Endometrial microvascular endothelial cells (primary cell): ENCODE data around the gene ZDHHC11. TPM values are rescaled to one million over a fixed set of nuclear protein-coding genes. Genes with fewer than 3 reads are reported as not detected.
"Not testable (repeated sequence)": the region's sequence is repeated elsewhere in the genome, so short reads cannot be mapped to it uniquely, and the experiment has no call there.

Experiments used
- in situ Hi-C: cut with HindIII; loops from 2 replicates; pipeline ENCODE4 v1.10.0; 2017; ENCODE audit warnings: low sequenced_read_pairs, low pct_unique_long_range_greater_than_20kb; ENCODE audit errors: inconsistent ontology term
- total RNA-seq: library from RNA; depleted of rRNA; stranded (reverse); fragments of >200 nt; gene quantifications from one replicate; pipeline ENCODE4 v1.2.3, GENCODE V29; 2015; ENCODE audit errors: inconsistent ontology term

Gene ZDHHC11
- total RNA-seq, 1 donor from 2014 or later = not detected

DNA sequence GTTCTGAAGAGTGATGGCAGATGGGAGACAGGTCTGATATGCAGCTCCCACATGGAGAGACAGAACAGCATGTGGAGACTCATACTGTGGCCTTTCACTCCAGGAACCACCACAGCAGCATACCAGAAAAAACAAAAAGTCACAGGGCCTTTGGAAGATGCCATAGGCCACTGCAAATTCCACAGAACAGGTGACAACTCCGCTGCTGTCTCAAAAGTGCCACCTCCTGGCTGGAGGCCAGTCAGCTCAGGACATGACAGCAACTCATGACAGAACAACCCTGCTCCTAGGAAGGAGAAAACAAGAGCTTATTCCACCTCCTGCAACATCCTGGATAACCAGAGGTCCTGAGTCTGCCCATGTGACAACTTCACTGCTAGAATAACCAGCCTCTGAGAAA is 25.2 kb downstream of the ZDHHC11 start:
- in situ Hi-C loops = not testable (repeated sequence)

GRCh38 chr5:821504-821903 is 29.3 kb downstream of the ZDHHC11 start:
- in situ Hi-C loops = no loop called here

DNA sequence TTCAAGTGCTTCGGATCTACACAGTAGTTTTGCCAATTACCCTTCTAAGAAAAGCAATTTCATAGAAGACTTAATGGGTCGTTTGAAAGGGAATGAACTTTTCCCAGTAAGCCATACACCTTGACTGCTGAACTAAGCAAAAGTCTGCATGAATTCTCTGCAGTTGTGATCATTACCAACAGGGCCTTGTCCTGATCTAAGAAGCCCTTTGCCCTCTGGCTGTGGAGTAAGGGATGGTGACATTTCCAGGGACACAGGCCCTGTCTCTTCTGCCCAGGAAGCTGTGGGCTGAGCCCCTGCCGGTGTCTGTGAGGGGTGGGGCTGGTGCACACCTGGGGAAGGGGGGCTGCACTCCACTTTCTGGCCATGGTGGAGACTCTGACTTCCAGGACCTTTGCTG is 30.5 kb downstream of the ZDHHC11 start:
- in situ Hi-C loops = no loop called here

- in situ Hi-C loops = no loop called here
These were observed 31.7 kb downstream of the ZDHHC11 start for GRCh38 chr5:819078-819477.

GRCh38 chr5:816176-816575 is 34.6 kb downstream of the ZDHHC11 start:
- in situ Hi-C loops = no loop called here

DNA sequence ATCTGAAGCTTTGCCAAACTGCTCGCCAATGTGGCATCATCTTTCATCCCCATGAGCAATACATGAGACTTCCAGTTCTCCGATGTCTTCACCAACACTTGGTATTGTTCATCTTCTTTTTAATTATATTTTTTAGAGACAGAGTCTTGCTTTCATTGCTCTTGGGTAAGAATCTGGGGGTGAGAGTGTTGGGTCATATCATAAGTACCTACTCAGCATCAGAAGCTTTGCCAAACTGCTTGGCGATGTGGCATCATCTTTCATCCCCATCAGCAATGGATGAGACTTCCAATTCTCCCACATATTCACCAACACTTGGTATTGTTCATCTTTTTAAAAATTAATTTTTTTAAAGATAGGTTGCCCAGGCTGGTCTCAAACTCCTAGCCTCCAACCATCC is 35.3 kb downstream of the ZDHHC11 start:
- in situ Hi-C loops = no loop called here

DNA sequence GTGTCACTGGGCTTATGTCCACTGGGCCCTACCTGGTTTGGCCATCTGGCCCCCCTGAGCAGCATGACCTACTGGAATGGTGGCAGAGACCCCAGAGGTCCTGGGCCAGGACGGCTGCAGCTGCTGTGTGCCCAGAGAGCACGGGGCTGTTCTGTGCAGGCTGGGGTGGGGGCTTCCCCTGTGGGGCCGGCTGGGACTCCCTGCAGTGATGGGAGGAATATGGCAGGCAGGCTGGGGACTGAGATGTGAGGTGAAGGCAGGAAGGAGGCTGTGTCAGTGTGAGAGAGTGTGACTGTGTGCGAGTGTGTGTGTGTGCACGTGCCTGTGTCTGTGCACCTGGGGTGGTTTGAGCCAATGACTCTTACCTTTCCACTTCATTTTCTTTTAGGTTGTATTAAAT is 37.2 kb downstream of the ZDHHC11 start:
- in situ Hi-C loops = not testable (repeated sequence)

DNA sequence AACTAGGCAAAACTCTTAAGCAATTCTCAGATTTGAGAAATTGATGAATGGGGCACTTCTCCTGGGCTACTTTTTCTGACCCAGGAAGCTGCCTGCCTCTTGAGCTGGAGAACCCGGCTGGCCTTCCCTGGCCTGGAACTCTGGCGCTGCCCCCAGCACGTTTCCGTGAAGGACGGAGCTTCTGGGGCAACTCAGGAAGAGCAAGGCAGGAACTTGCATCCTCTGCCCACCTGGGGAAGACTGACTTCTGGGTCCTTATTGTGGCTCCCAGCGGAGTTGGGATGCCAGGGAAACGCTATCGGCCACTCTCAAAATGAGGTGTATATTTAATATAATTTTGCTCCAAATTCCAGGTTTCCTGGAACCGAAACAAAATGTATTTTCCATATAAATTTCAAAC is 39.4 kb downstream of the ZDHHC11 start:
- in situ Hi-C loops = not testable (repeated sequence)

DNA sequence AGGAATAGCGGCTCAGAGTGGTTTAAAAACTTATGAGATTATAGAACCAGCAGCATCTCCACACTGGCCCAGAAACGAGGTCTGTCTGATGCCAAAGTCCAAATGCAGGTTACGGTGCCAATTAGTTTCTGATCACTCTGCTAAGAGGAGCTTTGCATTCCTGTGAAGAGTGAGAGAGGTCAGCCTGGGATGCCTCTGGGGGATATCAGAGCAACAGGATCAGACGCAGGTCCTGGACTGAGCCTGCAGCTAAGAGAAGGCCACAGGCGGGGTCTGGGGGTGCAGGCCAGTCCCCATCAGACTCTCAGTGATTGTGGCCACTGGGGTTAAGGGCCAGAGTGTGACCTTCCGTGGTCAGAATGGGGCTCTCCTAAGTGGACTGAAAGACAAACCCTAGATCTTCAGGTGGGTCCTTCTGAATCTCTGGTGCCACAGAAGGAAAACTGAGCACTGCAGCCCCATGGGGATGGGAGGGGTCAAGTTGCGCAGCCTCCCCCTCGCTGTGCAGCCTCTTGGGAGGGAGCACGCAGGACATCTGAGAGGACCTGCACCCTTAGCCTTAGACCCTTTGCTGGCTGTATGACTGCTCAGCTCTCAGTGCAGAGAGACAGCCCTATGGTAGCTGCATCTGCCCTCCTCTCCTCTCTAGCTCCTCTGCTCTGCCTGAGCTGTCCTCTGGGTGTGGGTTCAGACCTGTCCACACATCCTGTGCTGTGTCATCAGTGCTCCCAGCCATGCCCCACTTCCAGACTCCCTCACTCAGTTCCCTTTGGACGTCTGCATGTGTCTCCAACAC is 42.9 kb downstream of the ZDHHC11 start:
- in situ Hi-C loops = not testable (repeated sequence)

DNA sequence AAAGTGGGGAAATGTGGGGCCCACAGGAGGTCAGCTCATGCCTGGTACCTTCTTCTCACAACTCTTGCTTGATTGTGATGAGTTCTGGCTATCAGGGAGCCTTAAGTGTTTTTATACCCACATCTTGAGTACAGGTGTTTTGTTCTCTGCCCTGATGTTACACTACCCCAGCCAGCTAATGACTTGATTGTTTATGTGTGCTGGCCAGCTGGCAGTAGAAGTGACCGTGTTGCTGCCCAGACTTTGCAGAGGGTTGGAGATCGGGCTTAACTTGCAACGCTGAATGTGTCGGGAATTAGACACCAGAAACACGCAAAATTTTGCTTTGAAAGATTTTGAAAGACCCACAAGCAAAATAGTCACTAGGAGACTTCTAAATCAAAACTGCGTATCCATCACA is 49.3 kb downstream of the ZDHHC11 start:
- in situ Hi-C loops = no loop called here

GRCh38 chr5:801055-801454 is 49.7 kb downstream of the ZDHHC11 start:
- in situ Hi-C loops = not testable (repeated sequence)

- in situ Hi-C loops = not testable (repeated sequence)
These were observed 52.2 kb downstream of the ZDHHC11 start for GRCh38 chr5:798505-799138.

DNA sequence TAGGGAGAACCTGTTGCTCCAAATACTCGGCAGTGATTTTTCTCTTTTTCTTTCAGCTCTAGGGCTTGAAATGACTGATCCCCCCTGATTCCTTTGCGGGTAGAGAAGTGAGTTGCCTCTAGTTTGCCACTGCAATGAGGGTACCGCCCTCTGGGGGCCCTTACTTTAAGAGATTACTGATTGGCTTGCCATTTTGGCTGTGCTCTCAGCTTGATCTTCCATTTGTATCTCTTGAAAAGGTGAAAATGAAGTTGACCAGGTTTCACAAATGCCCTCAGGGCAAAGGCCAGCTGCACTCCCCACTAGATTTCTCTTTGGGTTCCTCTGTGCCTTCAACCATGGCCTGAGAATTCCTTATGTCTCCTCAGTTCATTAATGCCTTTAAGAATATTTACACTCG is 52.8 kb downstream of the ZDHHC11 start:
- in situ Hi-C loops = not testable (repeated sequence)

DNA sequence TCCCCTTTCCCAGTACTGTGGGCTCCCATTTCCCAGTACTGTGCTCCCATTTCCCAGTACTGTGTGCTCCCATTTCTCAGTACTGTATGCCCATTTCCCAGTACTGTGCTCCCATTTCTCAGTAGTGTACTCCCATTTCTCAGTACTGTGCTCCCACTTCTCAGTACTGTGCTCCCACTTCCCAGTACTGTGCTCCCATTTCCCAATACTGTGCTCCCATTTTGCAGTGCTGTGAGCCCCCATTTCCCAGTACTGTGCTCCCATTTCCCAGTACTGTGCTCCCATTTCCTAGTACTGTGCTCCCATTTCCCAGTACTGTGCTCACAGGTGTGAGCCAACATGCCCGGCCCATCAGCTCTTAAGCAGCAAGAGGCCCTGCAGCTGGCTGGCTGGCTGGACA is 54.9 kb downstream of the ZDHHC11 start:
- in situ Hi-C loops = not testable (repeated sequence)

GRCh38 chr5:794948-795347 is 55.8 kb downstream of the ZDHHC11 start:
- in situ Hi-C loops = not testable (repeated sequence)

DNA sequence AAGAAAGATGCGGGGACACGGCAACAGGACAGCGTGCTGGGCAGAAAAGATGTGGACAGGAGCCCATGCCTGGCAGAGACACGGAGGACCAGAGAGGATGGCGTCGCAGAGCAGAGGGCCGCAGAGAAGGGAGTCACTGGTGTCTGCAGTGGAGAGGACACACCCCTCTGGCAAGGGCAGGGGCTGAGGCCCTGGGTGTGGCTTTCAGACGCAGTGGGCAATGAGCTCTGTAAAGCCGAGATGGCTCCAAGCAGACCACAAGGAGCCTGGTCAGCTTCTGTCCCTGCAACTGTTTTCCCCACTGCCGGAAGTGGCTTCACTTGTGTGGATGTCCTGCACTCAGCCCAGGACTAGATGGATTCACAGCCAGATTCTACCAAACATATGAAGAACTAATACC is 62.1 kb downstream of the ZDHHC11 start:
- in situ Hi-C loops = not testable (repeated sequence)

GRCh38 chr5:787857-788233 is 62.9 kb downstream of the ZDHHC11 start:
- in situ Hi-C loops = not testable (repeated sequence)

GRCh38 chr5:787224-787856 is 63.4 kb downstream of the ZDHHC11 start:
- in situ Hi-C loops = not testable (repeated sequence)

GRCh38 chr5:785181-785705 is 65.5 kb downstream of the ZDHHC11 start:
- in situ Hi-C loops = not testable (repeated sequence)
